WTC11 (cell line): ENCODE data around the gene RTBDN. TPM values are rescaled to one million over a fixed set of nuclear protein-coding genes. Genes with fewer than 3 reads are reported as not detected.

ENCODE experiments used
- ATF1 ChIP-seq: sonication (generic); formaldehyde crosslinking; IDR thresholded peaks from 2 replicates; pipeline ENCODE4 v1.8.1; 2023; ENCODE audit warnings: mild to moderate bottlenecking, moderate library complexity, missing genetic modification reagents
- ETV6 ChIP-seq: sonication (generic); formaldehyde crosslinking; IDR thresholded peaks from 2 replicates; pipeline ENCODE4 v1.8.1; 2022; ENCODE audit warnings: mild to moderate bottlenecking, missing genetic modification reagents
- FOXJ3 ChIP-seq: sonication (generic); formaldehyde crosslinking; IDR thresholded peaks from 2 replicates; pipeline ENCODE4 v1.9.0; 2021; ENCODE audit warnings: missing genetic modification reagents, mild to moderate bottlenecking, borderline replicate concordance
- FOXK1 ChIP-seq: sonication (generic); formaldehyde crosslinking; IDR thresholded peaks from 2 replicates; pipeline ENCODE4 v1.8.0; 2022; ENCODE audit warnings: mild to moderate bottlenecking, moderate library complexity, missing genetic modification reagents
- FOXP1 ChIP-seq: sonication (generic); formaldehyde crosslinking; IDR thresholded peaks from 2 replicates; pipeline ENCODE4 v1.8.0; 2022; ENCODE audit warnings: missing genetic modification reagents, mild to moderate bottlenecking, moderate library complexity, borderline replicate concordance
- HMGA2 ChIP-seq: fragments of 250-450 bp; sonication (Bioruptor Pico); IDR thresholded peaks from 2 replicates; pipeline ENCODE4 v1.4.0; 2021; ENCODE audit warnings: mild to moderate bottlenecking, moderate library complexity
- JUN ChIP-seq: sonication (generic); formaldehyde crosslinking; IDR thresholded peaks from 2 replicates; pipeline ENCODE4 v1.8.0; 2023; ENCODE audit warnings: mild to moderate bottlenecking, missing genetic modification reagents
- KAT7 ChIP-seq: sonication (generic); formaldehyde crosslinking; IDR thresholded peaks from 2 replicates; pipeline ENCODE4 v1.8.1; 2023; ENCODE audit warnings: missing genetic modification reagents, mild to moderate bottlenecking, borderline replicate concordance
- PRRX2 ChIP-seq: fragments of 250-450 bp; sonication (Bioruptor Pico); IDR thresholded peaks from 2 replicates; pipeline ENCODE4 v1.8.0; 2021; ENCODE audit warnings: mild to moderate bottlenecking
- SMAD4 ChIP-seq: sonication (generic); formaldehyde crosslinking; IDR thresholded peaks from 2 replicates; pipeline ENCODE4 v1.8.0; 2022; ENCODE audit warnings: mild to moderate bottlenecking, missing genetic modification reagents
- ZBTB21 ChIP-seq: sonication (generic); formaldehyde crosslinking; IDR thresholded peaks from 2 replicates; pipeline ENCODE4 v1.8.1; 2023; ENCODE audit warnings: mild to moderate bottlenecking, missing genetic modification reagents, borderline replicate concordance
- ZNF121 ChIP-seq: sonication (generic); formaldehyde crosslinking; IDR thresholded peaks from 2 replicates; pipeline ENCODE4 v1.8.0; 2023; ENCODE audit warnings: missing genetic modification reagents
- ZNF232 ChIP-seq: sonication (generic); formaldehyde crosslinking; IDR thresholded peaks from 2 replicates; pipeline ENCODE4 v1.8.0; 2022; ENCODE audit warnings: mild to moderate bottlenecking, missing genetic modification reagents
- ZNF317 ChIP-seq: sonication (generic); formaldehyde crosslinking; IDR thresholded peaks from 2 replicates; pipeline ENCODE4 v1.8.1; 2023; ENCODE audit warnings: low read depth, mild to moderate bottlenecking, moderate library complexity, missing genetic modification reagents, borderline replicate concordance
- ZNF416 ChIP-seq: fragments of 250-450 bp; sonication (Bioruptor Pico); IDR thresholded peaks from 2 replicates; pipeline ENCODE4 v1.9.0; 2021; ENCODE audit warnings: mild to moderate bottlenecking, inconsistent platforms
- total RNA-seq: library from RNA; stranded (reverse); gene quantifications from 3 replicates; pipeline ENCODE4 v1.2.3, GENCODE V29; 2021
- TF ChIP-seq, protein P1 (sequence below): sonication (generic); formaldehyde crosslinking; IDR thresholded peaks from 2 replicates; pipeline ENCODE4 v1.8.1; 2022; ENCODE audit warnings: mild to moderate bottlenecking, missing genetic modification reagents, moderate library complexity, borderline replicate concordance
- TF ChIP-seq, protein P2 (sequence below): fragments of 250-450 bp; sonication (Bioruptor Pico); IDR thresholded peaks from 2 replicates; pipeline ENCODE4 v1.9.0; 2021; ENCODE audit warnings: moderate library complexity, mild to moderate bottlenecking, inconsistent platforms, borderline replicate concordance
- TF ChIP-seq, protein P3 (sequence below): sonication (generic); formaldehyde crosslinking; conservative IDR thresholded peaks from 2 replicates; pipeline ENCODE4 v1.8.1; 2022; ENCODE audit warnings: mild to moderate bottlenecking, missing genetic modification reagents
- TF ChIP-seq, protein P4 (sequence below): fragments of 250-450 bp; sonication (Bioruptor Pico); IDR thresholded peaks from 2 replicates; pipeline ENCODE4 v1.9.0; 2021; ENCODE audit warnings: mild to moderate bottlenecking, borderline replicate concordance
- TF ChIP-seq, protein P5 (sequence below): sonication (generic); formaldehyde crosslinking; IDR thresholded peaks from 2 replicates; pipeline ENCODE4 v1.8.0; 2022; ENCODE audit warnings: missing genetic modification reagents
- TF ChIP-seq, protein P6 (sequence below): sonication (generic); formaldehyde crosslinking; IDR thresholded peaks from 2 replicates; pipeline ENCODE4 v1.8.1; 2023; ENCODE audit warnings: mild to moderate bottlenecking, missing genetic modification reagents
- TF ChIP-seq, protein P7 (sequence below): sonication (generic); formaldehyde crosslinking; IDR thresholded peaks from 2 replicates; pipeline ENCODE4 v1.8.1; 2023; ENCODE audit warnings: mild to moderate bottlenecking, moderate library complexity, missing genetic modification reagents
- TF ChIP-seq, protein P8 (sequence below): fragments of 250-450 bp; sonication (Bioruptor Pico); IDR thresholded peaks from 2 replicates; pipeline ENCODE4 v2.1.2; 2022; ENCODE audit warnings: mild to moderate bottlenecking, moderate library complexity

RTBDN gene
- total RNA-seq, 1 experiment from 2014 or later: 2.4 TPM

DNA sequence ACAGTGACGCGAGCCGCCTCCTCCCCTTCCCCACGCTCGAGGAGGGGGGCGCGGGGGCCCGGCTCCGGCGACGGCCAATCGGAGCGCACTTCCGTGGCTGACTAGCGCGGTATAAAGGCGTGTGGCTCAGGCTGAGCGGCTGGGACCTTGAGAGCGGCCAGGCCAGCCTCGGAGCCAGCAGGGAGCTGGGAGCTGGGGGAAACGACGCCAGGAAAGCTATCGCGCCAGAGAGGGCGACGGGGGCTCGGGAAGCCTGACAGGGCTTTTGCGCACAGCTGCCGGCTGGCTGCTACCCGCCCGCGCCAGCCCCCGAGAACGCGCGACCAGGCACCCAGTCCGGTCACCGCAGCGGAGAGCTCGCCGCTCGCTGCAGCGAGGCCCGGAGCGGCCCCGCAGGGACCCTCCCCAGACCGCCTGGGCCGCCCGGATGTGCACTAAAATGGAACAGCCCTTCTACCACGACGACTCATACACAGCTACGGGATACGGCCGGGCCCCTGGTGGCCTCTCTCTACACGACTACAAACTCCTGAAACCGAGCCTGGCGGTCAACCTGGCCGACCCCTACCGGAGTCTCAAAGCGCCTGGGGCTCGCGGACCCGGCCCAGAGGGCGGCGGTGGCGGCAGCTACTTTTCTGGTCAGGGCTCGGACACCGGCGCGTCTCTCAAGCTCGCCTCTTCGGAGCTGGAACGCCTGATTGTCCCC is 42.9 kb downstream of the RTBDN start, which contains the start of gene JUNB (continued):
- TF ChIP-seq ZBTB21 (CRISPR knock-in tag): peak; percentile 34; the same call in 1 of the 2 replicates
- TF ChIP-seq, protein P1, sequence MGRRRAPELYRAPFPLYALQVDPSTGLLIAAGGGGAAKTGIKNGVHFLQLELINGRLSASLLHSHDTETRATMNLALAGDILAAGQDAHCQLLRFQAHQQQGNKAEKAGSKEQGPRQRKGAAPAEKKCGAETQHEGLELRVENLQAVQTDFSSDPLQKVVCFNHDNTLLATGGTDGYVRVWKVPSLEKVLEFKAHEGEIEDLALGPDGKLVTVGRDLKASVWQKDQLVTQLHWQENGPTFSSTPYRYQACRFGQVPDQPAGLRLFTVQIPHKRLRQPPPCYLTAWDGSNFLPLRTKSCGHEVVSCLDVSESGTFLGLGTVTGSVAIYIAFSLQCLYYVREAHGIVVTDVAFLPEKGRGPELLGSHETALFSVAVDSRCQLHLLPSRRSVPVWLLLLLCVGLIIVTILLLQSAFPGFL (CRISPR knock-in tag): no peak
- no peak for TF ChIP-seq JUN (CRISPR knock-in tag)
- no peak for TF ChIP-seq ZNF317
- TF ChIP-seq, protein P2, sequence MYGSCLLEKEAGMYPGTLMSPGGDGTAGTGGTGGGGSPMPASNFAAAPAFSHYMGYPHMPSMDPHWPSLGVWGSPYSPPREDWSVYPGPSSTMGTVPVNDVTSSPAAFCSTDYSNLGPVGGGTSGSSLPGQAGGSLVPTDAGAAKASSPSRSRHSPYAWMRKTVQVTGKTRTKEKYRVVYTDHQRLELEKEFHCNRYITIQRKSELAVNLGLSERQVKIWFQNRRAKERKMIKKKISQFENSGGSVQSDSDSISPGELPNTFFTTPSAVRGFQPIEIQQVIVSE (CRISPR knock-in tag): peak; percentile 80; the same call in 1 of the 2 replicates
- TF ChIP-seq, protein P3, sequence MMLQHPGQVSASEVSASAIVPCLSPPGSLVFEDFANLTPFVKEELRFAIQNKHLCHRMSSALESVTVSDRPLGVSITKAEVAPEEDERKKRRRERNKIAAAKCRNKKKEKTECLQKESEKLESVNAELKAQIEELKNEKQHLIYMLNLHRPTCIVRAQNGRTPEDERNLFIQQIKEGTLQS (CRISPR knock-in tag): no peak
- TF ChIP-seq ZNF232 (CRISPR knock-in tag): peak; percentile 71
- no peak for TF ChIP-seq HMGA2 (CRISPR knock-in tag)
- TF ChIP-seq, protein P4, sequence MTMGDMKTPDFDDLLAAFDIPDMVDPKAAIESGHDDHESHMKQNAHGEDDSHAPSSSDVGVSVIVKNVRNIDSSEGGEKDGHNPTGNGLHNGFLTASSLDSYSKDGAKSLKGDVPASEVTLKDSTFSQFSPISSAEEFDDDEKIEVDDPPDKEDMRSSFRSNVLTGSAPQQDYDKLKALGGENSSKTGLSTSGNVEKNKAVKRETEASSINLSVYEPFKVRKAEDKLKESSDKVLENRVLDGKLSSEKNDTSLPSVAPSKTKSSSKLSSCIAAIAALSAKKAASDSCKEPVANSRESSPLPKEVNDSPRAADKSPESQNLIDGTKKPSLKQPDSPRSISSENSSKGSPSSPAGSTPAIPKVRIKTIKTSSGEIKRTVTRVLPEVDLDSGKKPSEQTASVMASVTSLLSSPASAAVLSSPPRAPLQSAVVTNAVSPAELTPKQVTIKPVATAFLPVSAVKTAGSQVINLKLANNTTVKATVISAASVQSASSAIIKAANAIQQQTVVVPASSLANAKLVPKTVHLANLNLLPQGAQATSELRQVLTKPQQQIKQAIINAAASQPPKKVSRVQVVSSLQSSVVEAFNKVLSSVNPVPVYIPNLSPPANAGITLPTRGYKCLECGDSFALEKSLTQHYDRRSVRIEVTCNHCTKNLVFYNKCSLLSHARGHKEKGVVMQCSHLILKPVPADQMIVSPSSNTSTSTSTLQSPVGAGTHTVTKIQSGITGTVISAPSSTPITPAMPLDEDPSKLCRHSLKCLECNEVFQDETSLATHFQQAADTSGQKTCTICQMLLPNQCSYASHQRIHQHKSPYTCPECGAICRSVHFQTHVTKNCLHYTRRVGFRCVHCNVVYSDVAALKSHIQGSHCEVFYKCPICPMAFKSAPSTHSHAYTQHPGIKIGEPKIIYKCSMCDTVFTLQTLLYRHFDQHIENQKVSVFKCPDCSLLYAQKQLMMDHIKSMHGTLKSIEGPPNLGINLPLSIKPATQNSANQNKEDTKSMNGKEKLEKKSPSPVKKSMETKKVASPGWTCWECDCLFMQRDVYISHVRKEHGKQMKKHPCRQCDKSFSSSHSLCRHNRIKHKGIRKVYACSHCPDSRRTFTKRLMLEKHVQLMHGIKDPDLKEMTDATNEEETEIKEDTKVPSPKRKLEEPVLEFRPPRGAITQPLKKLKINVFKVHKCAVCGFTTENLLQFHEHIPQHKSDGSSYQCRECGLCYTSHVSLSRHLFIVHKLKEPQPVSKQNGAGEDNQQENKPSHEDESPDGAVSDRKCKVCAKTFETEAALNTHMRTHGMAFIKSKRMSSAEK: no peak
- TF ChIP-seq, protein P5, sequence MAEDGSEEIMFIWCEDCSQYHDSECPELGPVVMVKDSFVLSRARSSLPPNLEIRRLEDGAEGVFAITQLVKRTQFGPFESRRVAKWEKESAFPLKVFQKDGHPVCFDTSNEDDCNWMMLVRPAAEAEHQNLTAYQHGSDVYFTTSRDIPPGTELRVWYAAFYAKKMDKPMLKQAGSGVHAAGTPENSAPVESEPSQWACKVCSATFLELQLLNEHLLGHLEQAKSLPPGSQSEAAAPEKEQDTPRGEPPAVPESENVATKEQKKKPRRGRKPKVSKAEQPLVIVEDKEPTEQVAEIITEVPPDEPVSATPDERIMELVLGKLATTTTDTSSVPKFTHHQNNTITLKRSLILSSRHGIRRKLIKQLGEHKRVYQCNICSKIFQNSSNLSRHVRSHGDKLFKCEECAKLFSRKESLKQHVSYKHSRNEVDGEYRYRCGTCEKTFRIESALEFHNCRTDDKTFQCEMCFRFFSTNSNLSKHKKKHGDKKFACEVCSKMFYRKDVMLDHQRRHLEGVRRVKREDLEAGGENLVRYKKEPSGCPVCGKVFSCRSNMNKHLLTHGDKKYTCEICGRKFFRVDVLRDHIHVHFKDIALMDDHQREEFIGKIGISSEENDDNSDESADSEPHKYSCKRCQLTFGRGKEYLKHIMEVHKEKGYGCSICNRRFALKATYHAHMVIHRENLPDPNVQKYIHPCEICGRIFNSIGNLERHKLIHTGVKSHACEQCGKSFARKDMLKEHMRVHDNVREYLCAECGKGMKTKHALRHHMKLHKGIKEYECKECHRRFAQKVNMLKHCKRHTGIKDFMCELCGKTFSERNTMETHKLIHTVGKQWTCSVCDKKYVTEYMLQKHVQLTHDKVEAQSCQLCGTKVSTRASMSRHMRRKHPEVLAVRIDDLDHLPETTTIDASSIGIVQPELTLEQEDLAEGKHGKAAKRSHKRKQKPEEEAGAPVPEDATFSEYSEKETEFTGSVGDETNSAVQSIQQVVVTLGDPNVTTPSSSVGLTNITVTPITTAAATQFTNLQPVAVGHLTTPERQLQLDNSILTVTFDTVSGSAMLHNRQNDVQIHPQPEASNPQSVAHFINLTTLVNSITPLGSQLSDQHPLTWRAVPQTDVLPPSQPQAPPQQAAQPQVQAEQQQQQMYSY (CRISPR knock-in tag): no peak
- TF ChIP-seq, protein P6, sequence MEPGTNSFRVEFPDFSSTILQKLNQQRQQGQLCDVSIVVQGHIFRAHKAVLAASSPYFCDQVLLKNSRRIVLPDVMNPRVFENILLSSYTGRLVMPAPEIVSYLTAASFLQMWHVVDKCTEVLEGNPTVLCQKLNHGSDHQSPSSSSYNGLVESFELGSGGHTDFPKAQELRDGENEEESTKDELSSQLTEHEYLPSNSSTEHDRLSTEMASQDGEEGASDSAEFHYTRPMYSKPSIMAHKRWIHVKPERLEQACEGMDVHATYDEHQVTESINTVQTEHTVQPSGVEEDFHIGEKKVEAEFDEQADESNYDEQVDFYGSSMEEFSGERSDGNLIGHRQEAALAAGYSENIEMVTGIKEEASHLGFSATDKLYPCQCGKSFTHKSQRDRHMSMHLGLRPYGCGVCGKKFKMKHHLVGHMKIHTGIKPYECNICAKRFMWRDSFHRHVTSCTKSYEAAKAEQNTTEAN (CRISPR knock-in tag): no peak
- no peak for TF ChIP-seq ZNF121
- TF ChIP-seq SMAD4 (CRISPR knock-in tag): no peak
- TF ChIP-seq FOXK1 (CRISPR knock-in tag): peak; percentile 95; the same call in 1 of the 2 replicates
- no peak for TF ChIP-seq ZNF416 (CRISPR knock-in tag)
- no peak for TF ChIP-seq KAT7 (CRISPR knock-in tag)
- TF ChIP-seq, protein P7, sequence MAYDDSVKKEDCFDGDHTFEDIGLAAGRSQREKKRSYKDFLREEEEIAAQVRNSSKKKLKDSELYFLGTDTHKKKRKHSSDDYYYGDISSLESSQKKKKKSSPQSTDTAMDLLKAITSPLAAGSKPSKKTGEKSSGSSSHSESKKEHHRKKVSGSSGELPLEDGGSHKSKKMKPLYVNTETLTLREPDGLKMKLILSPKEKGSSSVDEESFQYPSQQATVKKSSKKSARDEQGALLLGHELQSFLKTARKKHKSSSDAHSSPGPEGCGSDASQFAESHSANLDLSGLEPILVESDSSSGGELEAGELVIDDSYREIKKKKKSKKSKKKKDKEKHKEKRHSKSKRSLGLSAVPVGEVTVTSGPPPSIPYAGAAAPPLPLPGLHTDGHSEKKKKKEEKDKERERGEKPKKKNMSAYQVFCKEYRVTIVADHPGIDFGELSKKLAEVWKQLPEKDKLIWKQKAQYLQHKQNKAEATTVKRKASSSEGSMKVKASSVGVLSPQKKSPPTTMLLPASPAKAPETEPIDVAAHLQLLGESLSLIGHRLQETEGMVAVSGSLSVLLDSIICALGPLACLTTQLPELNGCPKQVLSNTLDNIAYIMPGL (CRISPR knock-in tag): 0 out of 2 replicates have a peak, but pooled peaks have one; percentile 44
- TF ChIP-seq ATF1 (CRISPR knock-in tag): no peak
- no peak for TF ChIP-seq PRRX2 (CRISPR knock-in tag)
- no peak for TF ChIP-seq FOXJ3
- no peak; the same call in 1 of the 2 replicates for TF ChIP-seq ETV6 (CRISPR knock-in tag)
- TF ChIP-seq FOXP1: 0 out of 2 replicates have a peak, but pooled peaks have one; percentile 26
- TF ChIP-seq, protein P8, sequence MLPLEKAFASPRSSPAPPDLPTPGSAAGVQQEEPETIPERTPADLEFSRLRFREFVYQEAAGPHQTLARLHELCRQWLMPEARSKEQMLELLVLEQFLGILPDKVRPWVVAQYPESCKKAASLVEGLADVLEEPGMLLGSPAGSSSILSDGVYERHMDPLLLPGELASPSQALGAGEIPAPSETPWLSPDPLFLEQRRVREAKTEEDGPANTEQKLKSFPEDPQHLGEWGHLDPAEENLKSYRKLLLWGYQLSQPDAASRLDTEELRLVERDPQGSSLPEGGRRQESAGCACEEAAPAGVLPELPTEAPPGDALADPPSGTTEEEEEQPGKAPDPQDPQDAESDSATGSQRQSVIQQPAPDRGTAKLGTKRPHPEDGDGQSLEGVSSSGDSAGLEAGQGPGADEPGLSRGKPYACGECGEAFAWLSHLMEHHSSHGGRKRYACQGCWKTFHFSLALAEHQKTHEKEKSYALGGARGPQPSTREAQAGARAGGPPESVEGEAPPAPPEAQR (CRISPR knock-in tag): no peak
